HL-60 (cell line): ENCODE data around the gene TOMM22.

Source experiments
- DNase-seq, 2 experiments: peaks; one replicate each; pipeline ENCODE4 v3.0.0-alpha.2; 2010 to 2020; ENCODE audit warnings: low read depth in 1 of 2, low spot score in 1 of 2
- H3K27ac ChIP-seq: fragments of 250-450 bp; sonication (Bioruptor Pico); replicated peaks from 2 replicates; pipeline ENCODE4 v1.5.1; 2020; ENCODE audit warnings: mild to moderate bottlenecking, moderate library complexity
- H3K27me3 ChIP-seq: fragments of 250-450 bp; sonication (Bioruptor Pico); 2 replicates; pipeline ENCODE4 v1.5.1; 2021; ENCODE audit warnings: mild to moderate bottlenecking, moderate library complexity; ENCODE audit not compliant: insufficient read depth, poor library complexity, severe bottlenecking
- H3K4me3 ChIP-seq: replicated peaks from 2 replicates; pipeline ENCODE4 v1.5.1; 2011; ENCODE audit warnings: mild to moderate bottlenecking, control low read depth, low read length; ENCODE audit not compliant: insufficient read depth
- GABPA ChIP-seq: IDR thresholded peaks from 2 replicates; pipeline ENCODE4 v1.6.1; 2012; ENCODE audit warnings: low read depth
- POLR2AphosphoS5 ChIP-seq: IDR thresholded peaks from 2 replicates; pipeline ENCODE4 v1.6.1; 2012; ENCODE audit warnings: low read depth
- SPI1 ChIP-seq: IDR thresholded peaks from 2 replicates; pipeline ENCODE4 v1.6.1; 2012; ENCODE audit warnings: low read depth, mild to moderate bottlenecking, borderline replicate concordance
- TF ChIP-seq, protein P1 (sequence below): IDR thresholded peaks from 2 replicates; pipeline ENCODE4 v1.6.1; 2012; ENCODE audit warnings: low read depth; ENCODE audit not compliant: insufficient replicate concordance
- TF ChIP-seq, protein P2 (sequence below): IDR thresholded peaks from one replicate; pipeline ENCODE4 v1.5.1; 2011; ENCODE audit warnings: low read length, control low read depth, inconsistent platforms; ENCODE audit not compliant: insufficient read depth

TOMM22 gene

DNA sequence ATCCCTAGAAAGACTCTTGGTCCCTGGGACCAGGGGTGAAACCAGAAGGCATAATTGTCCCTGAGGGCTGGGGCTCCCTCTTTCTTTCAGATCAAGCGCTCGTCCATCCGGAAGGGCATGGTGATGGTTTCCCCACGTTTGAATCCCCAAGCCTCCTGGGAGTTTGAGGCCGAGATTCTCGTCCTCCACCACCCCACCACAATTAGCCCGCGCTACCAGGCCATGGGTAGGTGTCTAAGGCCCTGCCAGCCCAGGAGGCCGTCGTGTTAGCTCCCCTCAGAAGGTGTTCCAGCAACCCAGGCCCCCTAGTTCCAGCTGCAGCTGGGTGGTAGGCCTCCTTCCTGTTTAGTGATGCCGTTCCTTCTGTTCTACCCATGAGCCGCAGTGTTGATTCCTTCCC, 45.4 kb downstream of the TOMM22 start:
- DNase-seq, result no peak
- Histone ChIP-seq H3K4me3 (no peak overlapping the region), H3K27me3 (no peaks in the 10 kb centered on the region), H3K27ac (no peak overlapping the region)
- TF ChIP-seq SPI1 (no peak), POLR2AphosphoS5 (no peak), GABPA (no peak)
- TF ChIP-seq, protein P1, sequence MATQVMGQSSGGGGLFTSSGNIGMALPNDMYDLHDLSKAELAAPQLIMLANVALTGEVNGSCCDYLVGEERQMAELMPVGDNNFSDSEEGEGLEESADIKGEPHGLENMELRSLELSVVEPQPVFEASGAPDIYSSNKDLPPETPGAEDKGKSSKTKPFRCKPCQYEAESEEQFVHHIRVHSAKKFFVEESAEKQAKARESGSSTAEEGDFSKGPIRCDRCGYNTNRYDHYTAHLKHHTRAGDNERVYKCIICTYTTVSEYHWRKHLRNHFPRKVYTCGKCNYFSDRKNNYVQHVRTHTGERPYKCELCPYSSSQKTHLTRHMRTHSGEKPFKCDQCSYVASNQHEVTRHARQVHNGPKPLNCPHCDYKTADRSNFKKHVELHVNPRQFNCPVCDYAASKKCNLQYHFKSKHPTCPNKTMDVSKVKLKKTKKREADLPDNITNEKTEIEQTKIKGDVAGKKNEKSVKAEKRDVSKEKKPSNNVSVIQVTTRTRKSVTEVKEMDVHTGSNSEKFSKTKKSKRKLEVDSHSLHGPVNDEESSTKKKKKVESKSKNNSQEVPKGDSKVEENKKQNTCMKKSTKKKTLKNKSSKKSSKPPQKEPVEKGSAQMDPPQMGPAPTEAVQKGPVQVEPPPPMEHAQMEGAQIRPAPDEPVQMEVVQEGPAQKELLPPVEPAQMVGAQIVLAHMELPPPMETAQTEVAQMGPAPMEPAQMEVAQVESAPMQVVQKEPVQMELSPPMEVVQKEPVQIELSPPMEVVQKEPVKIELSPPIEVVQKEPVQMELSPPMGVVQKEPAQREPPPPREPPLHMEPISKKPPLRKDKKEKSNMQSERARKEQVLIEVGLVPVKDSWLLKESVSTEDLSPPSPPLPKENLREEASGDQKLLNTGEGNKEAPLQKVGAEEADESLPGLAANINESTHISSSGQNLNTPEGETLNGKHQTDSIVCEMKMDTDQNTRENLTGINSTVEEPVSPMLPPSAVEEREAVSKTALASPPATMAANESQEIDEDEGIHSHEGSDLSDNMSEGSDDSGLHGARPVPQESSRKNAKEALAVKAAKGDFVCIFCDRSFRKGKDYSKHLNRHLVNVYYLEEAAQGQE, result no peak
- TF ChIP-seq, protein P2, sequence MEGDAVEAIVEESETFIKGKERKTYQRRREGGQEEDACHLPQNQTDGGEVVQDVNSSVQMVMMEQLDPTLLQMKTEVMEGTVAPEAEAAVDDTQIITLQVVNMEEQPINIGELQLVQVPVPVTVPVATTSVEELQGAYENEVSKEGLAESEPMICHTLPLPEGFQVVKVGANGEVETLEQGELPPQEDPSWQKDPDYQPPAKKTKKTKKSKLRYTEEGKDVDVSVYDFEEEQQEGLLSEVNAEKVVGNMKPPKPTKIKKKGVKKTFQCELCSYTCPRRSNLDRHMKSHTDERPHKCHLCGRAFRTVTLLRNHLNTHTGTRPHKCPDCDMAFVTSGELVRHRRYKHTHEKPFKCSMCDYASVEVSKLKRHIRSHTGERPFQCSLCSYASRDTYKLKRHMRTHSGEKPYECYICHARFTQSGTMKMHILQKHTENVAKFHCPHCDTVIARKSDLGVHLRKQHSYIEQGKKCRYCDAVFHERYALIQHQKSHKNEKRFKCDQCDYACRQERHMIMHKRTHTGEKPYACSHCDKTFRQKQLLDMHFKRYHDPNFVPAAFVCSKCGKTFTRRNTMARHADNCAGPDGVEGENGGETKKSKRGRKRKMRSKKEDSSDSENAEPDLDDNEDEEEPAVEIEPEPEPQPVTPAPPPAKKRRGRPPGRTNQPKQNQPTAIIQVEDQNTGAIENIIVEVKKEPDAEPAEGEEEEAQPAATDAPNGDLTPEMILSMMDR, result no peak

DNA sequence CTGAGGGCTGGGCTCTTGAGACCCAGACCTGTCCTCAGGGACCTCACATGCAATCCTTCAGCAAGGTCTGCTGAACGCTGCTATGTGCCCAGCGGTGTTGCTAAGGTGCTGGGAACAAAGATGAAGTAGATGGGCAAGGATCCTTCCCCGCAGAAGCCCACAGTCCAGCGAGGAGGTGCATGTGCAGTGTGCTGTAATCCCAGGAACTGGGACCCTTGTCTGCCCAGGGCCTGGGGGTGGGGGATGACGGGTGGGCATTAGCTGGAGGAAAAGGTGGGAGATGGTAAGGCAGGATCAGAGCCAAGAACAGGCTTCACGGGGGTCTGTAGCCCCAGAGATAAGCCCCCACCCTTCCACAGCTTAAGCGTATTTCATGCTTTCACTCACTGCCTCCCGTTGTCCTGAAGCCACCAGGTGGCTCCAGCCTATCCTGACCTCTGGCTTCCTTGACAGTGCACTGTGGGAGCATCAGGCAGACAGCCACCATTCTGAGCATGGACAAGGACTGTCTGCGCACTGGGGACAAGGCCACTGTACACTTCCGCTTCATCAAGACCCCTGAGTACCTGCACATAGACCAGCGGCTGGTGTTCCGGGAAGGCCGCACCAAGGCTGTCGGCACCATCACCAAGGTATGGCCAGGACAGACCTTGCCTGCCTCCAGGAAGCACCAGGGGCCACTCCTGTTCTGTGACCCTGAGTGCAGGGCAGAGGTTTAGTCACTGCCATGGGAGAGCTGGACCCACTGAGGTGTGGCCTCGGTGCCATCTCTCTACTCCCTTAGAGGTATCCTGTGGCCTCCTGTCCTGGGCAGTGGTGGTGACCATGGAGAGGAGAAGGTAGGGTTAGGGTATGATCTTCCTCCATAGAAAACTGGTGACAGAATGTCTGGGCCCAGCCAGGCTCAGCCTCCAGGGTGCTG, 46.0 kb downstream of the TOMM22 start:
- Histone ChIP-seq H3K4me3 (no peak overlapping the region), H3K27ac (no peak overlapping the region)
- no peak for TF ChIP-seq POLR2AphosphoS5
- TF ChIP-seq, protein P1, result no peak
- TF ChIP-seq, protein P2, result no peak
- TF ChIP-seq SPI1, result no peak
- no peak for TF ChIP-seq GABPA

DNA sequence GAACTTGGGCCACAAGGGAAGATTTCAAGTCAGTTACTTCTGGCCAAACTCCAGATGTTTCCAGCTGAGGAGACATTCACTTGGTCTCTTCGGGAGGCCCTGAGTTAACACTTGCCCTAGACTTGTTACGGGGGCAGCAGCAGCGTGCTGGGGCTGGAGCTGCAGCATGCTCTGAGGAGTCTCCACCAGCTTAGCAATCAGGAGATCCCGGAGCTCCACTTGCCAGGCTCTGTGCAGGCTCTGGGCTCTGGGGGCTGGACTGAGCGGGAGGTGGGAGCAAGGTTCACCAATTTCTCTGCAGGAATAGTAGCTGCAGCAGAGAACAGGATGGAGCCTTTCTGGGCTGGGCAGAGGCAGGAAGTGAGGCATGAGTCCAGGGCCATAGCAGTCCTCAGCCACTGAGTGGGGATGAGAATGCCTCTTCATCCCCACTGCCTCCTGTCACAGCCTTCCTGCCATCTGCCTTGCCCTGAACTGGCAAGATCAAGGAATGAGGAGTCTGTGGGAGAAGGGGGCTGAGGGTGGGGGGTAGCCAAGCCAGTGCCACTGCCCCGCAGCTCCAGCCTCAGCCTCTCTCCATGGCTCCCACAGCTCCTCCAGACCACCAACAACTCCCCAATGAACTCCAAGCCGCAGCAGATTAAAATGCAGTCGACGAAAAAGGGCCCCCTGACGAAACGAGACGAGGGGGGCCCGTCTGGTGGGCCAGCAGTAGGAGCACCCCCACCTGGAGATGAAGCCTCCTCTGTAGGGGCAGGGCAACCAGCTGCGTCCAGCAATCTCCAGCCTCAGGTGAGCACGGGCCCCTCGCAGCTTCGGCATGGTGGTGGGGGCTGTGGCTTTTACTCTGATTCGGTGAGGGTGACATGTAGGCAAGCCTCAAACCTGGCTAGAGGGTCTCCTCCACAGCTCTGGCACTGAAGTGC, 47.4 kb downstream of the TOMM22 start:
- TF ChIP-seq, protein P1, result no peak
- TF ChIP-seq, protein P2, result no peak
- TF ChIP-seq SPI1 (no peak), POLR2AphosphoS5 (no peak), GABPA (no peak)
- Histone ChIP-seq H3K4me3 (no peak overlapping the region), H3K27me3 (no peaks in the 10 kb centered on the region), H3K27ac (no peak overlapping the region)
- no peak for DNase-seq

More for the DNA sequence above, 46.0 kb downstream of the TOMM22 start:
- H3K27me3 ChIP-seq, result no peaks in the 10 kb centered on the region
- DNase-seq, result no peak
